Measurements from ENCODE around the gene GDI2. TPM values are rescaled to one million over a fixed set of nuclear protein-coding genes. Genes with fewer than 3 reads are reported as not detected.

The GDI2 gene
- total and polyA plus RNA-seq, 9 of the 15 experiments (the other 6 are each of a cell fraction or from before 2014, with no cell fraction given) = 262 to 424 (median 287) TPM

GRCh38 chr10:5789626-5790025 is 23.6 kb downstream of the GDI2 start (continued):
- TF ChIP-seq HINFP (tag; conservative IDR thresholded peaks at IDR 0.05; ENCODE audit: low read depth) (no peak), CEBPZ (IDR thresholded peaks at IDR 0.05; ENCODE audit: borderline replicate concordance, low read depth, low read length) (no peak), TEAD4 (IDR thresholded peaks at IDR 0.05; ENCODE audit: low read length) (no peak), TEAD4 (CRISPR knock-in tag; IDR thresholded peaks at IDR 0.05; ENCODE audit: borderline replicate concordance) (no peak), MCM2 (IDR thresholded peaks at IDR 0.05; ENCODE audit: low read depth) (no peak), CBX8 (IDR thresholded peaks at IDR 0.05; ENCODE audit: borderline replicate concordance, extremely low read depth, low read depth, low read length, poor library complexity, severe bottlenecking) (no peak), JUN (IDR thresholded peaks at IDR 0.05; ENCODE audit: borderline replicate concordance, low read depth, low read length) (no peak), JUN (CRISPR knock-in tag; IDR thresholded peaks at IDR 0.05; ENCODE audit: borderline replicate concordance) (no peak), XRCC4 (IDR thresholded peaks at IDR 0.05; ENCODE audit: extremely low read depth, insufficient read depth, insufficient read length) (no peak), ARID2 (IDR thresholded peaks at IDR 0.05) (no peak), CSDE1 (IDR thresholded peaks at IDR 0.05) (no peak), PCBP2 (IDR thresholded peaks at IDR 0.05; ENCODE audit: low read depth, low read length, poor library complexity, severe bottlenecking) (no peak), NBN (IDR thresholded peaks at IDR 0.05; ENCODE audit: low read depth) (no peak), ZNF444 (CRISPR knock-in tag; IDR thresholded peaks at IDR 0.05) (no peak)

Data from K562 (cell line).